Measurements from ENCODE around the gene COL10A1.

Gene COL10A1

DNA sequence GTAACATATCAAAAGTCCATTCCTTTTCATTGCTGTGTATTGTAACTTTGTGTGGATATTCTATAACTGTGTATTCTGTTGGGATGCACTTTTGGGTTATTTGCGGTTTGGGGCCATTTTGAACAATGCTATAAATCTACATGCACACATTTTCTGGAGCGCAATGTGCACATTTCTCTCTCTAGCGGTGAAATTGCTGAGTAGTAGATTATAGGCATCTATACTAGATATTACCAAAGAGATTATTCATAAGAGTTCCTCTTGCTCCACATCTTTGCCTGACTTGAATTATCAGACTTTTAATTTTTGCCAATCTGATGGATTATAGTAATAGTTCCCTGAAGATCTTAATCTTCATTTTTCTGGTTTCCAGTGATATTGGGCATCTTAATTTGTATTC is 47.0 kb downstream of the COL10A1 start:
- DNase-seq = no peak

DNA sequence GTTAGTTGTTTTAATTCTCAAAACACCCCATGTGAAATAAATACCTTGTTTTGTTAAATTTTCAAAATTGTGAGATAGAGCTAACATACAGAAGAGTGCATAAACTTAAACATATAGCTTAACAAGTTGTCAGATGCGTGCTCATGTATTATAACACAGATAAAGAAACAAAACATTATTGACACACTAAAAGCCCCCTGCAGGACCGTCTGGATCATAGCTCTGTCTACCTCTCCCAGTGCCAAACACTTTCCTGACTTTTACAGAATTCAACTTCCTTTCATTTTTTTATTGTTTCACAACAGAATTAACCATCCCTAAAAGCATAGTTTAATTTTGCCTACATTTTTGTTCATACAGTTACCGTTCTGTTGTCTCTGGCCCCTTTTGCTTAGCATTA is 47.4 kb downstream of the COL10A1 start:
- no peak for DNase-seq

DNA sequence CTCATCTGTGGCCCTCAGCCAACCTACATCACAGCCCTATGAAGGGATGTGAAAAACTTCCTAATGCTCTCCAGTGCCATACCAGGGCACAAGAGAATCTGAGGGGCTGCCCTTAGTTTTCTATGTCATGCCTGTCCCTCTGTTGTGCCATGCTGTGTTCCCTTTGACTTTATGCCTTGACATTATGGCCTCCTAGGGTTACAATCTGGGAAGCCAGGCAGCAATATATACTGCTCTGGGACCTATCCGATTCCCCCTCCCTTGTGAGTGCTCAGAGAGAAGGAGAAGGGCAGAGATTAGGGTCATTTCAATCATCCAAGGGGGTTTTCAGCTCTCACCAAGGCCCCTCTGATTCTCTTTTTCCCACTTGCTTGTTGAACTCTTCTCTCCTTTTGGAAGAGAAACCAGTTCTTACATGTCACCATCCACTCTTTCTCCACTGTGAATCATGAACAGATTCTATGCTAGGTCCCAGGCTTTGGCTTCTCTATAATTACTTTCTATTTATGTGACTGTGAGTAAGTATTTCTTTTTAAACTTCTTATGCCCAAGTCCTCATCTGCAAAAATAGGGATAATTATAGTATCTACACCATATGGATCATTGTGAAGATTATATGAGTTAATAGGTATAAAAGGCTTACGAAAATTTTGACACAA is 51.1 kb downstream of the COL10A1 start:
- DNase-seq = no peak

DNA sequence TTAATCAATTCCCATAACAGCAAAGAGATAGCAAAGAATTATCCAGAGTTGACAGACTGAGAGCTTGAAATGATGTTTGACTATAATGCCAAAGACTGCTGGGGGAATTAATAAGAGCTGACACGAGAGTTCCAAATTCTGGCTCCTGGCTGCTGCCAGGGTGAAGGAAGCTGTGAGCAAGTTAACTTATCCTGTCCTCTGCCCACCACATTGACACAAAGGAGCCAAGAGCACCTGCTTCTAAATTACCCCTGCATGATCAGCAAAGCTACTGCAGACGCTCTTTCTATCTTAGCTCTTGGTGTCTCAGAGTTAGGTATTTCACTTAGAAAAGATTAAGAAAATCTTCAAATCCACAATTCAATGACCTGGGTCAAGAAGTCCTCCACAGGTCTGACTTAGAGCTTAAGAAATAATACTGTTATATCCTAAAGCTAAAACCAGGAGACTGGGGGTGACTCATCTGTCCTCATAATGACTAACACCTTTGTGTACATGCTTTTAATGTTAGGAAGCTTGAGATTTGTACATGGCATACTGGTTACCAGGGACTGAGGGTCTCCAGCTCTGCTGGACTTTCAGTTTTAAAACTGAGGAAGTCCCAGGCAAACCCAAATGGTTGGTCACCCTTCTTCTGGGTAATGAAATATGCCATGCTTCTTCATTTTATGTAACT is 52.0 kb downstream of the COL10A1 start:
- DNase-seq = no peak

DNA sequence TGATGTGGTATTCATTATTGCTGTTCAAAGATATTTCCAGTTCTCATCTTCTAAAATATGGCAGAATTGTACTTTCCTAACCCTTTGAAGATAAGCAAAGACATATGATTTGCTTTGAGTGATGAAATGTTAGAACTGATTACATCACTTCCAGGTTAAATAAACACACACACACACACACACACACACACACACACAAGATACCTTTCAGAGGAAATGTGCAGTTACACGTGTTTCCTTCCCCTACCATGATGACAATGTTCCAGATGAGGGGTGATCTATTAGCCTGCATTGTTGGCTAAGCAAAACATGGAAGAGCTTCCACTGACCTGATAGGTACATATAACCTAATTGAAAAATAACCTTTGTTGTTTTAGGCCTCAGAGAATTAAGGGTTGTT is 53.6 kb downstream of the COL10A1 start:
- no peak for DNase-seq

DNA sequence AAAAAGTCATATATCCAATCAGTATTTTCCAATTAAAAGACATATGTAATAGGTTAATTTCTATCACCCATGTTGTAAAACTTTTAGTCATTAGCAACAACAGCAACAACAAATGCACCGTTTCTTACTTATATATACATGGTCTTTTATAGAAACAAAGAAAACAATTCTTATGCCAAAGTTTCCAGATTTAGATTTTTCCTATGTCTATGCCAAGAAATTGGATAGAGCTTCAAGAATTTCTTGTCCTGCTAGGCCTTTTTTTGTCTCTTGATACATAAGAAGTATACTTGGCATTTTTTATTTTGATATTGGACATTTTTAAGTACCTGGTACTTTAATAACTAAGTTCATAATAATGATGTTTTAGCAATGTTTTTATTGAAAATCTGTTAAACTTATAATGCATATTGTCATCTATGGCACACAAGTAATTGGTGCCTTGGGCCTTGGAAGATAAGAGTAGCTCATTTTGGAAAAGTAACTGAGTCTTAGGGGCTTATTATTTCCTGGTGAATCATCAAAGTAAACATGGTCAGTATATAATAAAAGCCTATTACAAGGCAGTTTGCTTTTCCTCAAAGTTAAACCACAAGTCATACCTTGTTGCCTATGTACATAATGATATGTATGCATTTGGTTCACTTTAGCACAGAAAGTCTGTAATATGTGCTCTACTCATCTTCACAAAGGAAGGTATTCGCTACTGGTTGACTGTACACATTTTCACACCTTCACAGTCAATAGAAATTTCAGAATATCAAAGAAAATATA is 55.1 kb downstream of the COL10A1 start:
- no peak for DNase-seq

DNA sequence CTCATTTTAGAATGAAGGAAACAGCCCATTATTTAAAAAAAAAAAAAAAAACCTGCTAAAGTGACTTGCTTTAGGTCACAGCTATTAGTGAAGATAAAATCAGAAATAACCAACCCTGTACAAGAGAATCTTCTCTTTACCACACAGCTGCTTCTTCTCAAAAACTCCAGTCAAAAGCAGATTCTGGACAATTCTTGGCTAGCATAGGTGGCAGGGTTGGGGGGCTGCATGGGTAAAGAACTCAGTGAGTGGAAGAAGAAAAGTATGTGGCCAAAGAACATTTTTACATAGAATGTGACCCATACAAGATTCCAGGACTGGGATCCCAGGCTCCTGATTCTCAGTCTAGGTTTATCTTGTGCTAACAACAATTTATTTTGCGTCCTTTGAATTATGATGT is 55.8 kb downstream of the COL10A1 start:
- no peak for DNase-seq
